AG04450 (cell line): ENCODE measurements around the gene MUC13. TPM values are rescaled to one million over a fixed set of nuclear protein-coding genes. Genes with fewer than 3 reads are reported as not detected.

Experiments used
- CTCF ChIA-PET: fragments of 300-600, 350-600 bp; formaldehyde crosslinking; extraction: SDS; loops from one replicate; lab custom pipeline; 2022; ENCODE audit warnings: antibody characterized with exemption, inconsistent platforms; lab: Charles Lee
- POLR2A ChIA-PET: fragments of 350-600 bp; formaldehyde crosslinking; extraction: SDS; loops from one replicate; lab custom pipeline; 2021; ENCODE audit warnings: antibody characterized with exemption, inconsistent platforms; lab: Yijun Ruan, JAX
- DNase-seq: peaks from one replicate; pipeline ENCODE4 v3.0.0-alpha.2; 2011; ENCODE audit warnings: low read depth, low spot score
- H3K27ac ChIP-seq: one replicate; pipeline ENCODE4 v1.5.1; 2012; ENCODE audit warnings: low read depth, low read length, control low read depth
- H3K27me3 ChIP-seq: one replicate; pipeline ENCODE4 v1.6.0; 2012; ENCODE audit warnings: low read length; ENCODE audit not compliant: control insufficient read depth, insufficient read depth
- H3K4me3 ChIP-seq: 2 replicates; pipeline ENCODE4 v1.5.1; 2011; ENCODE audit warnings: mild to moderate bottlenecking, low read depth, low read length, control low read depth
- H3K9me3 ChIP-seq: 2 replicates; pipeline ENCODE4 v1.5.1; 2012; ENCODE audit warnings: low read length; ENCODE audit not compliant: control insufficient read depth, insufficient read depth
- CTCF ChIP-seq: IDR thresholded peaks from 2 replicates; pipeline ENCODE4 v1.5.1; 2011; ENCODE audit warnings: low read depth, low read length, control low read depth, inconsistent platforms
- polyA plus RNA-seq: library from polyadenylated mRNA; depleted of rRNA; stranded (reverse); fragments of >200 nt; gene quantifications from 2 replicates; pipeline ENCODE4 v1.2.3, GENCODE V29; 2011

The MUC13 gene
- polyA plus RNA-seq, 1 experiment: not detected

DNA sequence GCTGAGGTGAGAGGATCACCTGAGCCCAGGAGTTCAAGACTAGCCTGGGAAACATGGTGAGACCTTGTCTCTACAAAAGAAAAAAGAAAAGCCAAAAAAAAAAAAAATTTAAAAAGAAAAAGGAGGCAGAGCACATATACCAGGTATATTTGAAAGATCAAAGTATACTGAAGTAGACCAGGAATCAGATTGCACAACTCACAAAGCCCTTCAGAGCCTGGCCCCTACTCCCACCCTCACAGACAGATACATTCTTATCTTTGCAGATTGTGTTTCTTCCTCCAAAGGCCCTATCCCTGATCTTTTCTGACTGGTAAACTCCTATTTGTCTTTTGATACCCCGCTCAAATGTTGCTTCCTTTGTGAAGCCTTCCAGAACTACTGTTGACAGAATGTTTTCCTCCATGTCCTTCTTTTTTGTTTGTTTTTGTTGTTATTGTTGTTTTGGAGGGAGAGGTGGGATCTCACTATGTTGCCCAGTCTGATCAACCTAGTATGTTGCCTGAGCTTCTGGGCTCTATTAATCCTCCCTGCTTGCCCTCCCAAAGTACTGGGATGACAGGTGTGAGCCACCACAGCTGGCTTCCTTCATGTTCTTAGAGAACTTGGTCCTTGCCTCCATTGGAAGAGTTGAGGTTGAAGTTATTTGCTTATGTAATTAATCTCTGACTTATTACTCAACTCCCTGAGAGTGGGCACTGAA is 37.6 kb downstream of the MUC13 start:
- H3K4me3 ChIP-seq: no peak overlapping the region
- POLR2A ChIA-PET: interaction anchor here (0.6 to 0.7 kb wide), 2 partner anchors 39 to 105 kb away, joined by 6 to 7 read pairs; no protein-coding TSS in a partner anchor
- CTCF ChIA-PET: interaction anchor here (0.6 to 3.2 kb wide), 4 partner anchors 44 to 136 kb away, joined by 3 to 16 read pairs (median 3); no protein-coding TSS in a partner anchor
- no peak for TF ChIP-seq CTCF
- H3K27me3 ChIP-seq: no peaks in the 10 kb centered on the region
- H3K27ac ChIP-seq: no peak overlapping the region
- no peak for DNase-seq
- H3K9me3 ChIP-seq: no peaks in the 10 kb centered on the region

- POLR2A ChIA-PET: interaction anchor here (0.7 kb wide), 2 partner anchors 61 to 104 kb away, joined by 4 to 6 read pairs; no protein-coding TSS in a partner anchor
- CTCF ChIA-PET: interaction anchor here (0.7 to 3.2 kb wide), 2 partner anchors 109 to 135 kb away, joined by 3 to 16 read pairs; no protein-coding TSS in a partner anchor
Observed at GRCh38 chr3:124895756-124896155, 38.8 kb downstream of the MUC13 start.

DNA sequence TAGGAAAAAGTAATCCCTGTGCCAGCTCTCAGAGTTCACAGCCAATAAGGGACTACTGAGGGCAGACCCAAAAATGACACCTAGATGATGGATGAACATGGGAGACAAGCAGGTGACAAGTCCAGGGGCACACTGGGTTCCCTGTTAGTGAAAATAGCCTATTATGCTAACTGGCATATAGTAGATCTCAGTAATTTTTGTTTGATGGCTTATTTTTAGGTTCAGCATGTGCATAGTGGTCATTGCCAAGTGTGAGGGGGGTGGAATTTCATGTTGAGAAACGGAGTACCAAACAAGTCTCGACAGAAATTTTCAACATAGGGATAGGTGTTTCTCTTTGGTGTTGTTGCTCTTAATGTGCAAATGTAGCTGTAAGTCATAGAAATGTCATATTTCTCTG is 41.0 kb downstream of the MUC13 start:
- CTCF ChIA-PET: interaction anchor here (0.8 to 2.2 kb wide), 3 partner anchors 8 to 133 kb away, joined by 3 to 12 read pairs (median 4); no protein-coding TSS in a partner anchor
- no peak overlapping the region for H3K27ac ChIP-seq
- no peak overlapping the region for H3K4me3 ChIP-seq
- no peak for TF ChIP-seq CTCF
- H3K27me3 ChIP-seq: no peaks in the 10 kb centered on the region
- DNase-seq: no peak
- POLR2A ChIA-PET: interaction anchor here (0.6 kb wide), 1 partner anchor 74 kb away, joined by 5 read pairs; no protein-coding TSS in a partner anchor
- no peaks in the 10 kb centered on the region for H3K9me3 ChIP-seq

More at GRCh38 chr3:124895756-124896155, 38.8 kb downstream of the MUC13 start:
- Histone ChIP-seq H3K9me3 (no peaks in the 10 kb centered on the region), H3K27ac (no peak overlapping the region), H3K4me3 (no peak overlapping the region), H3K27me3 (no peaks in the 10 kb centered on the region)
- DNase-seq: no peak
- TF ChIP-seq CTCF: no peak

- no peak for DNase-seq
- TF ChIP-seq CTCF: no peak
- Histone ChIP-seq H3K9me3 (no peaks in the 10 kb centered on the region; the same call in 1 of the 2 replicates), H3K4me3 (no peak overlapping the region), H3K27ac (no peak overlapping the region), H3K27me3 (no peaks in the 10 kb centered on the region)
- ChIA-PET POLR2A (no interaction called here), CTCF (interaction anchor here (1.4 to 4.4 kb wide), 2 partner anchors 11 to 130 kb away, joined by 4 to 32 read pairs; no protein-coding TSS in a partner anchor)
Observed at GRCh38 chr3:124890573-124891190, 43.9 kb downstream of the MUC13 start.
